Right lung (tissue), 10 donors: Measurements from ENCODE around the gene OR9G1. TPM values are rescaled to one million over a fixed set of nuclear protein-coding genes. Genes with fewer than 3 reads are reported as not detected.
"Not testable (repeated sequence)": the region's sequence is repeated elsewhere in the genome, so short reads cannot be mapped to it uniquely, and the experiment has no call there.

Source experiments
- DNase-seq, 2 donors: peaks; one replicate each; pipeline ENCODE4 v3.0.0-alpha.2; 2013
- long read RNA-seq, 8 donors: transcript quantifications; one replicate each; lab custom pipeline, GENCODE V29; 2026
- polyA plus RNA-seq, 5 donors: library from polyadenylated mRNA; unstranded; fragments of 120-200 nt; gene quantifications; one replicate each; pipeline versions ENCODE4 v1.2.1 to v1.2.3, GENCODE V29; 2013; ENCODE audit warnings: inconsistent platforms in 1 of 5, low replicate concordance in 1 of 5; ENCODE audit not compliant: insufficient read length in 5 of 5, insufficient read depth in 1 of 5

Gene OR9G1
- polyA plus RNA-seq = not detected
- long read RNA-seq, donor 1 = 0 reads
- long read RNA-seq, donor 2 = 0 reads
- long read RNA-seq, donor 3 = 0 reads
- long read RNA-seq, donor 4 = 0 reads
- long read RNA-seq, donor 5 = 0 reads
- long read RNA-seq, donor 6 = 0 reads
- long read RNA-seq, donor 7 = 0 reads
- long read RNA-seq, donor 8 = 0 reads

- DNase-seq = no peak
Measured at GRCh38 chr11:56698795-56699194, at the start of gene OR9G1. Gene OR9G1 (plus strand): TSS chr11:56699095. CDS start chr11:56700388, 1,293 bp downstream.

GRCh38 chr11:56659755-56660154 lies 39.1 kb upstream of the OR9G1 start:
- DNase-seq = no peak

GRCh38 chr11:56663386-56663785 lies 35.5 kb upstream of the OR9G1 start, which contains the start of gene OR5AR1:
Gene OR5AR1 (plus strand): TSS chr11:56663686. CDS start chr11:56663686, 0 bp downstream.
- DNase-seq = no peak

GRCh38 chr11:56670984-56671383 lies 27.9 kb upstream of the OR9G1 start:
- no peak for DNase-seq

- no peak for DNase-seq
Measured at GRCh38 chr11:56688554-56689100, 10.3 kb upstream of the OR9G1 start.

- not testable (repeated sequence) for DNase-seq
Measured at GRCh38 chr11:56691179-56691578, 7.7 kb upstream of the OR9G1 start.

GRCh38 chr11:56693428-56693827 lies 5.5 kb upstream of the OR9G1 start:
- no peak for DNase-seq

GRCh38 chr11:56700242-56700913 lies 1.5 kb downstream of the OR9G1 start:
- DNase-seq = no peak

GRCh38 chr11:56700914-56701485 lies 2.1 kb downstream of the OR9G1 start:
- no peak for DNase-seq

GRCh38 chr11:56705784-56706396 lies 7.0 kb downstream of the OR9G1 start:
- no peak for DNase-seq

GRCh38 chr11:56706486-56706885 lies 7.6 kb downstream of the OR9G1 start:
- DNase-seq = no peak

GRCh38 chr11:56714206-56714605 lies 15.3 kb downstream of the OR9G1 start:
- no peak for DNase-seq

- DNase-seq = peak in 1 of 2 donors; percentile 0
Measured at GRCh38 chr11:56716379-56716854, 17.5 kb downstream of the OR9G1 start.

GRCh38 chr11:56720513-56720912 lies 21.6 kb downstream of the OR9G1 start:
- DNase-seq = no peak

- no peak for DNase-seq
Measured at GRCh38 chr11:56740107-56740506, 41.2 kb downstream of the OR9G1 start.

- no peak for DNase-seq
Measured at GRCh38 chr11:56740886-56741285, 42.0 kb downstream of the OR9G1 start.

- no peak for DNase-seq
Measured at GRCh38 chr11:56748597-56748996, 49.7 kb downstream of the OR9G1 start, which contains the start of gene OR9G4. Gene OR9G4 (minus strand): TSS chr11:56748697. CDS start chr11:56743766, 4,931 bp downstream.

- no peak for DNase-seq
Measured at GRCh38 chr11:56750190-56750589, 51.3 kb downstream of the OR9G1 start.

GRCh38 chr11:56751480-56751879 lies 52.6 kb downstream of the OR9G1 start:
- no peak for DNase-seq
